Stimulated activated CD4-positive, alpha-beta T cell treated with anti-CD3 and anti-CD28 coated beads, TNF-alpha, amount 100 ng/mL, for 24 hours (primary cell): ENCODE data around the gene SMC5.
"Not testable (repeated sequence)": the region's sequence is repeated elsewhere in the genome, so short reads cannot be mapped to it uniquely, and the experiment has no call there.

Source experiments
- DNase-seq, 3 experiments: peaks; one replicate each; pipeline ENCODE4 v3.0.0-alpha.2; 2020; ENCODE audit warnings: low read depth in 3 of 3

SMC5 gene

DNA sequence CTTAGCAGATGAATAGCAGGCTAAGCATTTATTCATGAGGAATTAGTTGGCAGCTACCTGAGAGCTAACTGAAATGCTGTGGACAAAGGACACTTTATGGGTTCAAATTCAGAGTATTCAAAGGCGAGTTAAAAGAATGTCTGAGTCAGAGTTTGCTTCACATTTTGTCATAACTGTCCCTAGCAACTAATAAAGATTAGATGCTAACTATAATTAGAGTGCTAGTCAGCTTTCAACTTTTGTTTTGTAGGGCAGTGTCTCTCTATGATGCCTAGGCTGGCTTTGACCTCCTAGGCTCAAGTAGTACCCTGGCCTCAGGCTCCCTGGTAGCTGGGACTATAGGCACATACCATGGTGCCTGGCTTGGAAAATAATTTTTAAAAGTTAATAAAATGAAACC is 4.6 kb downstream of the SMC5 start:
- DNase-seq, result no peak

DNA sequence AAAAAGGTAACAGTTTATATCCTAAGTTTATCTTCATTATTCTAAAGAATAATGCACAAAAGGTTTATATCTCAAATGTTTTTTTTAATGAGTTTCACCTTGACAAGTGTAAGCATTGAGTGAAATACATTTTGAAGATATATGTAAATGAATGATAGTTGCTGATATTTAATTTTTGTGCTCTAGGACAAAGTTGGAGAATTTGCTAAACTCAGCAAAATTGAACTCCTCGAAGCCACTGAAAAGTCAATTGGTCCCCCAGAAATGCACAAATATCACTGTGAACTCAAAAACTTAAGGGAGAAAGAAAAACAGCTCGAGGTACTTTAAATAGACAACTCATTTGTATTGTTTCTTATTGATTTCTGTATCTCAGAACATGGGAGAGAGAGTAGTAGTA is 19.5 kb downstream of the SMC5 start:
- DNase-seq, result no peak

DNA sequence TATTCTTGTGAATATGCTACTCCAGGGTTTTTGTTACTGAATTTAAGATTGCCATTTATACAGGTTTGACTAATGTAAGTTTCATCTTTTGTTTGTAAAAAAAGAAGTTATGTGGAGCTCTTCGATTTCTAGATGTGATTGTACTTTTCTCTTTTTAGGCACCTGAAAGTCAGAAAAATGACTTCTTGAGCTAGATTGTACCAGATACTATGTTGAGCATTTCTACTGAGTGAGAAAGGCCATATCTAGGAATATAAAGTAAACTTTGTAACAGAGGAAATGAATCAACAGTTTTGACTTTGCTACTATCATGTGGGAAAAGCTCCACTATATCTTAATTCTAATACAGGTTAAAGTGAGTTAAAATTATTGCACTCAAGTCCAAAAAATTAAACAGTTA is 25.1 kb downstream of the SMC5 start:
- DNase-seq, result no peak

DNA sequence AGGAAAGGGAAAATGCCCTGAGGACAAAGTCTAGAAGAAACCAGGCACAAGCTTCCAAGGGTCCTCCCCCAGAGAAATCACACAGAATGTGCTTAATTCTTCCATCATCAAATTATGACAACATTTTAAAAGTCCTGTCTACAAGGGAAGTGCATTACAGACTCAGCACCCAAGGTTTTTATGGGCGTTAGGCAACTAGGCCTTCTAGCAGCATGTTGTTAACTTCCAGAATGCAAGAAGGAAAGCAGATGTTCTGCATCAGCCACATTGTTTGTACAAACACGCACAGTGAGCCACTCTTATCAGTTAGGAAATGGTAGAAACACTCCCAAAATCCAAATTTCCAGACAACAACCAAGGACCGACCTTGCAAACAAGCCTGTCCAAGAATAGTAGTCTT is 26.5 kb downstream of the SMC5 start:
- no peak for DNase-seq

DNA sequence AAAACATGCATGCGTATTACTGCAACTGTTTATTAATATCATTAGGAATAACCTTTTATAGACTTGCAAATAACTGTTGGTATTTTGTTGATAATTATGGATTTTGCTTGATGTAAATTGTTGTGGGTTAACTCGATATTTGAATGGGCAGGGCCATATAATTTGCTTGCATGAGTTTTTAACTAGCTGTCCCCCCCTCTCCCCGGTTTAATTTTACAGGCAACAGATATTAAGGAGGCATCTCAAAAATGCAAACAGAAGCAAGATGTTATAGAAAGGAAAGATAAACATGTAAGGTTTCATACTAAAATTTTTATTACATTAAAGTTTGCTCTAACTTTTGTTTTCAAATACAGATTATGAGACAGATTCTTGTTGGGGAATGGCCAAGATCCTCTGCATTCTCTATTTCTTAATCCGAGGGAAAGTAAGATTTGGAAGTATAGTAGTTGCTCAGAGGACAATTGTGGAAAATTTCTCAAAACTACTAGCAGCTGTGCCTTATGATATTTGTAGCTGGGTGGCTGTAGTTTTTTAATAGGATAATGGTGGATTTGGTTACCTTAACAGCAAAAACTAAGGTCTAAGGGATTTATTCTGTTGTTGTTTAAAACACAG is 27.3 kb downstream of the SMC5 start:
- DNase-seq, result no peak

DNA sequence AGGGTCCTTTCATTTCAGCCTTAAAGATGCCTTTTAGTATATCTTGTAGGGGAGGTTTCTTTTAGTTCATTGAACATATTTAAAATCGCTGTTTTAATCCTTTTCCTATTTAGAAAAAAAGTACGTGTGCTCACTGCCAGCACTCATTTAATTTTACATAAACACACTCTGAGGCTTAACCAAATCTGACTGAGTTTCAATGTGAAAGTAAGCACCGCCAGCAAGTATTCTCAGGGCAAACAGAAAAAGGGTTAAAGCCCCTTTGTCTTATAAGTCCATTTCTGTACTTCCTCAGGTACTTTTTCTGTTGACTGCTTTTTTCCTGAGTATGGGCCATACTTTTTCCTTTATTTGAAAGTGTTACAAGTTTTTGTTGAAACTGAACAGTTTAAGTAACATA is 31.8 kb downstream of the SMC5 start:
- DNase-seq, result no peak

DNA sequence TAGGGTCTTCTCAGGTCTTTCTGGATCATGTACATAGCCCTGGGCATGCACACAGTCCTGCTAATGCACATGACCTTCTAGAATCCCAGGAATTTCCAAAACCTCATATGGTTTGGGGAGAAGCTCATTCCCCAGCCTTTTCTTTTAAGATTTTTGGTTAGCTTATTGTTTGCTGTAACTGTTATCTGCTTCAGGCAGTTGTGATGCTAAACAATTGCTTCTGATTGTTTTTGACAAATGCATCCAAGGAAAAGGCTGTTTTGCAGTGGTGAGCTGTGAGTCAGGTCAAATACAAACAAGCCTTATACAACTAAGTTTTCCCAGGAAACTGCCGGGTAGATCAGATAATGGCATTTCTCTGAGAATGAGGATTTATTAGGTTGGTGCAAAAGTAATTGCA is 32.7 kb downstream of the SMC5 start:
- DNase-seq, result no peak

DNA sequence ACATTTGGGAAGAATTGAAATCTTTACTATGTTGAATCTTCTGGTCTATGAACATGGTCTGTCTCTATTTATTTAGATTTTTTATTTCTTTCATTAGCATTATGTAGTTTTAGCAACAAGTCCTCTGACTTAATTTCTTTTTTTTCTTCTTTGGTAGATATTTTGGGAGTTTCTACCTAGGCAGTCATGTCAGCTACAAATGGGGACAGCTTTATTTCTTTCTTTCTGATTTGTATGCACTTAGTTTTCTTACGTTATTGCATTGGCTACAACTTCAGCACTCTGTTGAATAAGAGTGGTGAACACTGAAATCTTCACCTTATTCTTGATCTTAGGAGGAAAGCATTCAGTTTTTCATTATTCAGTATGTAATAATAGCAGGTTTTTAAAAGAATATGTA is 33.5 kb downstream of the SMC5 start:
- no peak for DNase-seq

DNA sequence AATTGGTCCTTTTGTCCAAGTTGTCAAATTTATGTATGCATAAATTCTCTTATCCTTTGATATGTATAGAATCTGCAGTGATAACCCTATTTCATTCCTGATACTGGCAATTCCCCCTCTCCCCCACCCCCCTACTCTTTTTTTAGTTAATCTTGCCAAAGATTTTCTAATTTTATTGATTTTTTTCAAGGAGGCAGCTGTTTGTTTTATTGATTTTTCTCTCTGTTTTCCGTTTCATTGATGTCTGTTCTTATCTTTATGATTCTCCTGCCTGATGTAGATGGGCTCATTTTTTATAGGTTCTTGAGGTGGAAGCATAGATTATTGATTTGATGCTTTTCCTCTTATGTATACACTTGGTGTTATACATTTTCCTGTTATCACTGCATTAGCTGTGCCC is 34.4 kb downstream of the SMC5 start:
- DNase-seq, result no peak

DNA sequence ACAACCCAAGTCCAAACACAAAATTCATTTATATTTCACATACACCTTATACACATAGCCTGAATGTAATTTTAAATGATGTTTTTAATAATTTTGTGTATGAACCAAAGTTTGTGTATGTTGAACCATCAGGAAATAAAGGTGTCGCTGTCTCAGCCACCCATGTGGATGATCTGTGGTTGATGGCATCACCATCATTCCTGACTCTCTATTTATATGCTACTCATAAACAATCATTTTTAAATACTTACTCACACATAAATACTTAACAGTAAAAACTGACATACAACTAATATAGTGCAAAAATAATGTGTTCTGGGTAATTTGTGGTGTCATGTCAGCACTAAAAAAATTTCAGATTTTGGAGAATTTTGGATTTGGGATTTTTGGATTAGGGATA is 38.4 kb downstream of the SMC5 start:
- DNase-seq, result no peak

DNA sequence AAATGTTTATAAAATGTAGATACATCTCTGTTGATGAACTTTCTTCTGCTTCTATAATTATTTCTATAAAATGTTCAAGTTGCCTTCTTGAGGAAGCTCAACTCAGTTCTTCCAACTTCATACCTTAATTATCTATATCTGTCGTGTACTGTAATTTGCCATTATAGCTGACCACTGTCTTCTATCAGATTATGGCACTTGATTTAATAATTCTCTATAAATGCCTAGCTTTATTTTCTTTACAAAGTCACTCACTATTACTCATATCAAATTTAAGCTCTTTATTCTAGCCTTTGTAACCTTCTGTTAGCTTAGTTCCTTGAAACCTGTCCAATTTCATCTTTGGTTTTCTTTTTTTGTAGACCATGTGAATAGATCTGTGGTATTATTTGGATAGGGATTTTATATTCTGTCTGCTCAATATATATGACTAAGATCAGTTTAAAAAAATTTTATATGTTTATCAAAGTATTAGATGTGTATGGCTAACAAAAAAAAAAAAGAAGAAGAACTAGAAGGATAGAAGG is 39.5 kb downstream of the SMC5 start:
- DNase-seq, result no peak

DNA sequence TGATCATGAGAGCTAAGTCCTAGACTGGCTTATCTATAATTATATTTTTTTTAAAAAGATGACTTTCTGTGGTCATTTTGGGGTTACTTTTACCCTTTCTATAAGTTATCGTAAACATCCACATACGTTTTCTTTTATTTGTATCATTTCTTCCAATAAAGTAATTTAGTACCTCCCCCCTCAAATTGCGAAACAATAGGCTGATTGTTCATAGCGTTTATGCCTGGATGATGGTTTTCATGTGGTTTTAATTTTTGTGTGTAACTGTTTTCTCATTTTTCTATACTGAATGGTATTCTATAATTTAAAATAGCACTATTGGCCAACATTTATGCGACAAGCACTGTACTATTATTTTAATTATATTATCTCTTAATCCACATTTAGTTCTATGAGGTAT is 44.5 kb downstream of the SMC5 start:
- no peak for DNase-seq

DNA sequence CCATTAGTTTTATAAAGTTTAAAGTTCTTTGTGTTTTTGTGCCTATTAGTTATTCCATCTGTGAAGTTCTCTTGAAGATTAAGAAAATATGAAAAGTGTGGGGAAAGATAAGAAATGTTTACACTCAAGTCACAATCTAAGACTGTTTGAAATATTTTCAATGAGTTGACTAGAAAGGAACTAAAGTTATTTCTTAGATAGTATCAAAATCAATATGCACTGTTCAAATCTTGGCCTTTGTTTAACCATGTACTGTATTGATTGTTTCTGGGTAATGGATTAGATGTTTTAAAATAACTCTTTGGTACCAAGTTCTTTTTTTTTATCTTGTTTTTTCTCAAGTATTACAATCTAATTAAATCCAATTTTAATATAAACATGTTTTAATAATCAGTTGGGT is 46.0 kb downstream of the SMC5 start:
- DNase-seq, result no peak

DNA sequence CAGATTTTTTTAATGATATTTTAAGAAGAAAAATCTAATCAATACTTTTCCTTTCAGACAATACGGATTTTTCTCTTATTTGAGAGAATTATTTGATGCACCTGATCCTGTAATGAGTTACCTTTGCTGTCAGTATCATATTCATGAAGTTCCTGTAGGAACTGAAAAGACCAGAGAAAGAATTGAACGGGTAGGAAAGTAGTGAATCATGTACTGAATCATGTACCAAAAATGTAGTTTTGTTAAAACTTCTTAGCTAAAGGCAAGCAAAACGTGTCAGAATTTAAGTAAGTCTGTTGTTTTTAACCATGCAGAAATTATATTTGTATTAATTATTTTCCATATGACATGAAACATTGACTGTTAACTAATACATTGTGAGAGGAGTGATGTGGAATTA is 56.6 kb downstream of the SMC5 start:
- no peak for DNase-seq

DNA sequence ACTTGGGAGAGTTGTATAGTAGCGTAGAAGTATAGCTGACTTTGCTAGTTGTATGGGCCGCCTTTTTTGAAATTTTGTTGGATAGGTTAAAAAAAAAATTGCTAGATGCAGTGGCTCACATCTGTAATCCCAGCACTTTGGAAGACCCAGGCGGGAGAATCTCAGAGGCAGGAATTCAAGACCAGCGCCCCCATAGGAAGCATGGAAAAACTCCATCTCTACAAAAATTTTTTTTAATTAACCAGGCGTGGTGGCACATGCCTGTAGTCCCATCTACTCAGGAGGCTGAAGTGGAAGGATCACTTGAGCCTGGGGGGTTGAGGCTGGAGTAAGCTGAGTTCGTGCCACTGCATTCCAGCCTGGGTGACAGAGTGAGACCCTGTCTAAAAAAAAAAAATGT is 59.2 kb downstream of the SMC5 start:
- no peak for DNase-seq

DNA sequence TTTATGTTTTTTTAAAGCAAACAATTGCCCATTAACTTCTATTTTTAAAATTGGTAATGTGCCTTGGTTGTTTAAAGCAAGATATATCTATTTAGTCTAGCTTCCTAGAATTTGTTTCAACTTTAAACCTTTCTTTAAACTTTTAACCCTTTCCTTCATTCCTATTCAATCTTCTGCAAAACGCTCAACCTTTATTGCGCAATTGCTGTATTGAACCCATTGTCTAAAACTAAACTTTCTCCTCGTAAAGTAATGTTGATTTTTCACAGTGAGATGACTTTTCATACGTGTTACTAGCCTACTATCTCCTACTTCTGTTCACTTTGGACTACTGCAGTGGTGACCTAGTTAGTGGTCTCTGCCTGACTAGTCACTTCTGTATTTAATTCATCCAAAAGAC is 63.3 kb downstream of the SMC5 start:
- DNase-seq, result no peak

DNA sequence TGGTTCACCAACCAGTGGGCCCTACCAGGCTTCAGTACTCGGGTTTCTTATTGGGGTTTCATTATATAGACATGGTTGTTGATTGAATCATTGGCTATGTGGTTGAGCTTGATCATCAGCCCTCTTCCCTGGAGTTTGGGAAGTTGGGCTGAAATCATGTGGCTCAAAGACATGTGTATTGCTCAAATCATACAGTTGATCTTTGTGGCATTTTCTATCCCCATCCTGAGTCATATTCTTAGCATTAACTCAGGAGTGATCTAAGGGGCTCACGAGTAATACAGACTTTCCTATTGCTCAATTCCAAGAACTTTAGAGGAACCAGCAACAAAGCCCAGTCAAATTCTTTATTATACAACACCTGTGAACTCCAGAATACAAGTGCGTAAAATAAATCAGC is 66.2 kb downstream of the SMC5 start:
- DNase-seq, result no peak

DNA sequence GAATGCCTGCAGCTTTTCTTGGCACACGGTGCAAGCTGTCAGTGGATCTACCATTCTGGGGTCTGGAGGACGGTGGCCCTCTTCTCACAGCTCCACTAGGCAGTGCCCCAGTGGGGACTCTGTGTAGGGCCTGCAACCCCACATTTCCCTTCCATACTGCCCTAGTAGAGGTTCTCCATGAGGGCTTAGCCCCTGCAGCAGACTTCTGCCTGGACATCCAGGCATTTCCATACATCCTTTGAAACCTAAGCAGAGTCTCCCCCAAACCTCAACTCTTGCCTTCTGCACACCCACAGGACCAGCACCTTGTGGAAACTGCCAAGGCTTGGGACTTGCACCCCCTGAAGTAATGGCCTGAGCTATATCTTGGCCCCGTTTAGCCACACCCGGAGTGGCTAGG is 69.8 kb downstream of the SMC5 start:
- DNase-seq, result not testable (repeated sequence)

DNA sequence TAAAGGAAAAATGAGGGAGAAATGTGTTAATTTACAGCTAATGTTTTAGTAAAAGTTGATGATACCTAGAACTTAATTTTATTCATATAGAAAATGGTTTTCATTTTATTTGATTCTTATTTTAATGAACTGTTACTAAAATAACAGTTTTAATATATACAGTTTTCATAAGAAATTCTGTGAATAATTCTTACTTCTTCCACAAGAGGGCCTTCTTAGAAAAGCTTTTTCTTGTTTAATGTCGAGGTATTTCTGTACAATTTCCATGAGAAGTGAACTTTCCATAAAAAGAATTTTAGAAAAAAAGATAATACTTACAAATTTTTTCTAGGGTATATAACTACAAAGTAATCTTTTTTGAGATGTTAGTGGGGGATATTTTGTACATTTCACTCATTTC is 81.8 kb downstream of the SMC5 start:
- DNase-seq, result no peak

DNA sequence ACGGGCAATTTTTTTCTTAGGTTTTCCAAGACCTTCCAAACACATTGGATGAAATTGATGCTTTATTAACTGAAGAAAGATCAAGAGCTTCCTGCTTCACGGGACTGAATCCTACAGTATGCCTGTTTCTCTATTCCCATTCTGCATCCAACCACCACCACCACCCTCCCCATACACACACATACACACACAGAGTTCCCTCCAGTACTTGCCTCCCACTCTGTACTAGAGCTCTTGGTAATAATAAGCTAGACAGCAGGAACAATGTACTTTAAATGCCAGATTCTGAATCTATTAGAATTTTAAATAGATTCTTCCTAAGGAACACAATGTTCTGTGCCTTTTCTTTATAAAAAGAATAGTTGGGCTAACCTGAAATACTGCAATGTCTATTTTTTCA is 88.3 kb downstream of the SMC5 start:
- no peak for DNase-seq

DNA sequence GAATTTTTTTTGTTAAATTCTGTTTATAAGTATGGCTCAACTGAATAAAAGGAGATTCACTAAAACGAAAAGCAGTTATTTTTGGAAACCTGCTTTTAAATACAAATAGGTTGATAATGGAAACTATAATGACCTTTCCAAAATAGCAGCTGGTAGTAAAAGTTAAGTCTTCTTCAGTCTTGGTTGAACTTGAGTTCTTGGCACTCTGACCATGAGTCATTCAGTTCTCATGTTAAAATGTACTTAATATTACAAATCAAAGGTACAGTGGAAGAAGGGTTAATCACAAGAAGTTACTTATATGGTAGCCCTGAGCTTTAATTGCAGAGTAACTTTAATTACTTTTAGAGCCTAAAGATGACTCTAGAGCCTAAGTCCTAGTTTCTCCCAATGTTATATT is 93.6 kb downstream of the SMC5 start:
- DNase-seq, result no peak

DNA sequence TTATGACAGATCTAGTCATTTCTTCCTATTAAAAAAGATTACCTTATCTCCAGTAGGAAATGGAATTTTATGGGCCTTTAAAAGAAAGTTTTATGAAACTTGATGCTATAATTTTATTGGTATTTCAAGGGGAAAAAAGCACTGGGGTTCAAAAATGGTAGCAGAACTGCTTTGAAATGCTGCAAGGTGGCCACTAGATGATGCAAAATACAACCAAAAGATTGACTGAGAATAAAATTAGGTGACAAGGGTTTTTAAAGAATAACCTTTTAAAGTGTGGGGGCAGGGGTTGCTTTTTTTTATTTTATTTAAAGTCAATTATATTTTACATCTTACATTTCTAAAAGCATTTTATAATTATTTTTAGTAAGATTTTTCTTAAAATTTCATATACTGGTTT is 94.0 kb downstream of the SMC5 start:
- no peak for DNase-seq

DNA sequence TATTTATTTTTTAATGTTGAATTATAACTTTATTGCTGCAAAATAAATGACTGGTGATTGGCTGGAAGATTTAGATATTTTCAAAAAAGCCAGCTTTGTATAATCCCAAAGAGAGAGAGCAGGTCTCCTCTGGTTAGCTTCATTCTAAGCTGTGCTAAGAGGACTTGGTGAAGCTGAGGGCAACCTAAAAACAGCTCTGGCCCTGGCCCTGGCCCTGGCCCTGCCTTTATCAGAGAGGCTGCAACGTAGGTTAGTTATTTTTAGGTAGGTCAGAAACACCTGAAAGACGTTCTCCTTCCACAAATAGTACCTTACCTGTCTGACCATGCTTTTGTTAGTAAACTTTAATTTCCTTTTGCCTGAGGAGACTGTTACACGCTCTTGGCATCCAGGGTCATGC is 97.0 kb downstream of the SMC5 start:
- no peak for DNase-seq

DNA sequence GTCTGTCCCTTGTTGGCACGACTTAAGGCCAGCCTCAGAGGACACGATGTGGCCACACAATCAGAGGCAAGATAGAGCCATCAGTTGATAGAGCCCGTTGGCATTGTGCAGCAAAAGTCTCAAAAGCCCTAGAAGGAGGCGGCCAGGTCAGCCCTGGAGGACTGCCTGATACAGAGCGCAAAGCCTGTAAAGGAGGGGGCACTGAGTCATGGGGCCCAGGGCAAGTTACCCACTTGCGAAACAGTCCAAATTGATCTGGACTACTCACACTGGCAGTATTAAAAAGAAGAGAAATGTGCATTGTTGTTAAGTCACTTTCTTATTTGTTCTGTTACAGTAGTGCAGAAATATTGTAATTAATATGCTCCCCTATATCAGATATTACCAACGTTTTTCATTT is 104.2 kb downstream of the SMC5 start:
- no peak for DNase-seq

DNA sequence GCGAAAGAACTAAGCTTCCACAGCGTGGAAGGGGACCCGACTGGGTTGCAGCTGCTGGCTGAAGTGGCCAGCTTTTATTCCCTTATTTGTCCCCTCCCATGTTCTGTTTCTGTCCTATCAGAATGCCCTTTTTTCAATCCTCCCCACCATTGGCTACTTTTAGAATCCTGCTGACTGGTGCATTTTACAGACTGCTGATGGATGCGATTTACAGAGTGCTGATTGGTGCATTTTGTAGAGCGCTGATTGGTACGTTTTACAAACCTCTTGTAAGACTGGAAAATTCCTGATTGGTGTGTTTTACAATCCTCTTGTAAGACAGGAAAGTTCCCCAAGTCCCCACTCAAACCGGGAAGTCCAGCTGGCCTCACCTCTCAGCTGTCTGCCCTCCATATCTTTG is 105.0 kb downstream of the SMC5 start:
- no peak for DNase-seq
